Measurements from ENCODE around the gene RPL29. TPM values are rescaled to one million over a fixed set of nuclear protein-coding genes. Genes with fewer than 3 reads are reported as not detected.

RPL29 gene
- total RNA-seq, 1 donor from 2014 or later = 1,884 TPM

DNA sequence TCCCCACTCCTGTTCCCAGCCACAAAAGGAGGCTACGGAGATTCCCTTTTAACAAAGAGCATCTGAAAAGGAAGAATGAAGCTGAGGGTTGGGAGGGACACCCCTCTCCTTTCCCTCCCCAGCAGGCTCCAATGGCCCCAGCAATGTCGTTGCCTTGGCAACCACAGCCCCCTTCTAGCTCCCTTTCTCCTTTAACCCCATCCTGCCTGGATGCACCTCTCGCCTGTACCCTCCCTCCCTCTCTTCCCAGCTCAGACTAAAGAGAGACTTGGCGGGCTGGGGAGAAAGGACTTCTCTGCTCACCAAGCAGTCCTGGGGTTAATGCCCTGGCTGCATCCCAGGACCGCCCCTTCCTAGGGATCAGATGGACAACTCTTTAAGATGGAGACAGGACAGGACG, 7.1 kb upstream of the RPL29 start:
- H3K4me3 Mint-ChIP-seq = no peak overlapping the region
- TF ChIP-seq, protein P1, sequence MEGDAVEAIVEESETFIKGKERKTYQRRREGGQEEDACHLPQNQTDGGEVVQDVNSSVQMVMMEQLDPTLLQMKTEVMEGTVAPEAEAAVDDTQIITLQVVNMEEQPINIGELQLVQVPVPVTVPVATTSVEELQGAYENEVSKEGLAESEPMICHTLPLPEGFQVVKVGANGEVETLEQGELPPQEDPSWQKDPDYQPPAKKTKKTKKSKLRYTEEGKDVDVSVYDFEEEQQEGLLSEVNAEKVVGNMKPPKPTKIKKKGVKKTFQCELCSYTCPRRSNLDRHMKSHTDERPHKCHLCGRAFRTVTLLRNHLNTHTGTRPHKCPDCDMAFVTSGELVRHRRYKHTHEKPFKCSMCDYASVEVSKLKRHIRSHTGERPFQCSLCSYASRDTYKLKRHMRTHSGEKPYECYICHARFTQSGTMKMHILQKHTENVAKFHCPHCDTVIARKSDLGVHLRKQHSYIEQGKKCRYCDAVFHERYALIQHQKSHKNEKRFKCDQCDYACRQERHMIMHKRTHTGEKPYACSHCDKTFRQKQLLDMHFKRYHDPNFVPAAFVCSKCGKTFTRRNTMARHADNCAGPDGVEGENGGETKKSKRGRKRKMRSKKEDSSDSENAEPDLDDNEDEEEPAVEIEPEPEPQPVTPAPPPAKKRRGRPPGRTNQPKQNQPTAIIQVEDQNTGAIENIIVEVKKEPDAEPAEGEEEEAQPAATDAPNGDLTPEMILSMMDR (IDR thresholded peaks at IDR 0.05) = no peak
- H3K27me3 Mint-ChIP-seq = peaks cover 2% of the 10 kb centered on the region
- no peaks in the 10 kb centered on the region for H3K9me3 Mint-ChIP-seq
- intact Hi-C loops (cut with micrococcal nuclease) = loop anchor here (5.0 kb wide), 2 partner anchors 220 to 275 kb away; partner anchors contain the start of gene WDR82
- peaks cover 5% of the 10 kb centered on the region for H3K4me1 Mint-ChIP-seq
- H3K36me3 Mint-ChIP-seq (ENCODE audit: low read depth) = no peaks in the 10 kb centered on the region
- ChIA-PET POLR2A (interaction anchor here (0.6 to 1.1 kb wide), 2 partner anchors 52 to 54 kb away, joined by 3 read pairs; no protein-coding TSS in a partner anchor), CTCF (interaction anchor here (0.9 to 6.1 kb wide), 8 partner anchors 20 to 144 kb away, joined by 3 to 78 read pairs (median 6); partner anchors contain the start of genes ACY1, DUSP7 and RRP9)
- H3K27ac Mint-ChIP-seq = no peak overlapping the region
- DNase-seq (no peak), ATAC-seq (ENCODE audit: low read depth) (no peak)

GRCh38 chr3:52001443-52001974, 5.8 kb upstream of the RPL29 start:
- CTCF ChIA-PET = interaction anchor here (0.7 to 6.1 kb wide), 16 partner anchors 10 to 237 kb away, joined by 3 to 78 read pairs (median 5); partner anchors contain the start of genes ACY1, DUSP7, PARP3 and POC1A
- Mint-ChIP-seq H3K4me1 (peaks cover 5% of the 10 kb centered on the region), H3K4me3 (no peak overlapping the region), H3K27me3 (peaks cover 2% of the 10 kb centered on the region), H3K9me3 (no peaks in the 10 kb centered on the region), H3K36me3 (ENCODE audit: low read depth) (no peaks in the 10 kb centered on the region), H3K27ac (no peak overlapping the region)
- ATAC-seq (ENCODE audit: low read depth) (peak; percentile 99), DNase-seq (peak; percentile 85)
- TF ChIP-seq, protein P1 (IDR thresholded peaks at IDR 0.05) = peak; percentile 56
- intact Hi-C loops (cut with micrococcal nuclease) = loop anchor here (1.0 to 5.0 kb wide), 8 partner anchors 56 to 445 kb away; partner anchors contain the start of genes PARP3 and WDR82
- POLR2A ChIA-PET = interaction anchor here (0.6 to 1.4 kb wide), 4 partner anchors 141 to 339 kb away, joined by 3 to 5 read pairs (median 3); no protein-coding TSS in a partner anchor

GRCh38 chr3:51999846-52000245, 4.2 kb upstream of the RPL29 start:
- Mint-ChIP-seq H3K36me3 (ENCODE audit: low read depth) (peaks cover 10% of the 10 kb centered on the region), H3K27ac (no peak overlapping the region), H3K4me3 (no peak overlapping the region), H3K4me1 (peaks cover 15% of the 10 kb centered on the region), H3K27me3 (no peaks in the 10 kb centered on the region), H3K9me3 (no peaks in the 10 kb centered on the region)
- CTCF ChIA-PET = interaction anchor here (1.6 to 6.1 kb wide), 2 partner anchors 143 to 239 kb away, joined by 5 to 78 read pairs; partner anchors contain the start of gene TWF2
- ATAC-seq (ENCODE audit: low read depth) (no peak), DNase-seq (no peak)
- POLR2A ChIA-PET = no interaction called here
- intact Hi-C loops (cut with micrococcal nuclease) = loop anchor here (2.0 to 5.0 kb wide), 4 partner anchors 222 to 687 kb away; partner anchors contain the start of genes GNL3, PBRM1 and WDR82
- TF ChIP-seq, protein P1 (IDR thresholded peaks at IDR 0.05) = no peak

DNA sequence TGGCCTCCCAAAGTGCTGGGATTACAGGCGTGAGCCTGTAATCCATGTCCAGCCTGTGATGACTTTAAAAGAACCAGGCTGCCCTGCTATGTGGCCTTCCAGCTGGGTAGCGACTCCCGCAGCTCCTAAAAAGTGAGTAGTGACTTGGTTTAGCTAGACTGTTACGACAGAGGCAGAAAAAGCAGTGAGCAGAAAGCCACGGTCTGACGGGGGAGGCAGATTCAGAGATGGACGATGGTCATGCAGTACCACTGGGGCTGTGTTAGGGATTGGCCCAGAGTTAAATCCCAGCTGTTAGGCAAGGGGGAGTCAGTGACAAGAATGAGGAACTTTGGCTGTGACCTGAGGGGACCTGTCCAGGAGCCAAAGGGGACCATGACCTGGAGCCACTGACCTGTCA, 3.1 kb upstream of the RPL29 start:
- Mint-ChIP-seq H3K36me3 (ENCODE audit: low read depth) (peaks cover 21% of the 10 kb centered on the region), H3K4me3 (no peak overlapping the region), H3K27ac (no peak overlapping the region), H3K4me1 (peaks cover 26% of the 10 kb centered on the region), H3K9me3 (no peaks in the 10 kb centered on the region), H3K27me3 (no peaks in the 10 kb centered on the region)
- intact Hi-C loops (cut with micrococcal nuclease) = loop anchor here (5.0 kb wide), 1 partner anchor 689 kb away; the partner anchor contains the start of genes GNL3 and PBRM1
- ChIA-PET POLR2A (interaction anchor here (0.6 to 1.0 kb wide), 2 partner anchors 24 to 26 kb away, joined by 3 to 5 read pairs; partner anchors contain the start of gene ABHD14A), CTCF (interaction anchor here (1.3 to 1.5 kb wide), 3 partner anchors 124 to 146 kb away, joined by 4 to 5 read pairs (median 4); no protein-coding TSS in a partner anchor)
- TF ChIP-seq, protein P1 (IDR thresholded peaks at IDR 0.05) = no peak
- ATAC-seq (ENCODE audit: low read depth) (no peak), DNase-seq (no peak)

All from activated B cell treated with CpG ODN at 0.5 μM for 24 hours (primary cell).